HCT116 (cell line): ENCODE measurements around the gene NOL9. TPM values are rescaled to one million over a fixed set of nuclear protein-coding genes. Genes with fewer than 3 reads are reported as not detected.

Source experiments
- ATAC-seq: fragments of 200-7000 bp; cut with Tn5 transposase; 2 replicates; pipeline ENCODE4 v1.9.1; 2020; ENCODE audit warnings: mild to moderate bottlenecking, moderate library complexity
- BruUV-seq: library from RNA; stranded (reverse); fragments of 400-500 nt; replicated peaks from 2 replicates; lab custom pipeline; 2021; lab: Mats Ljungman, UMichigan
- CTCF ChIA-PET: fragments of 300-600 bp; sonication (Branson Sonifier 250); formaldehyde crosslinking; loops from one replicate; lab custom pipeline; 2021; ENCODE audit warnings: antibody characterized with exemption; lab: Charles Lee
- POLR2A ChIA-PET: fragments of 300-600, 350-600 bp; sonication (Branson Sonifier 250); formaldehyde crosslinking; loops from one replicate; lab custom pipeline; 2021; ENCODE audit warnings: antibody characterized with exemption; lab: Charles Lee
- RAD21 ChIA-PET, 2 experiments: fragments of 300-600 bp; sonication (Branson Sonifier 250); formaldehyde crosslinking; loops; one replicate each; lab custom pipeline; 2023; ENCODE audit warnings: low total read pairs in 2 of 2; ENCODE audit not compliant: uncharacterized antibody in 2 of 2, unreplicated experiment in 2 of 2, low non-redundant PET in 1 of 2; lab: Charles Lee
- DNase-seq: peaks from one replicate; pipeline ENCODE4 v3.0.0-alpha.2; 2010; ENCODE audit warnings: low read depth, low spot score
- H2AFZ ChIP-seq: fragments of 200-600 bp; shearing (Covaris generic), sonication (generic); 2 replicates; pipeline ENCODE4 v1.6.1; 2017; ENCODE audit warnings: low read depth, mixed run types, mixed read lengths, antibody characterized with exemption, low read length; ENCODE audit not compliant: poor library complexity, severe bottlenecking
- H3K27ac ChIP-seq: 2 replicates; pipeline ENCODE4 v1.5.1; 2012; ENCODE audit warnings: low read depth, low read length
- H3K27me3 ChIP-seq: fragments of 200-600 bp; sonication (generic); 2 replicates; pipeline ENCODE4 v1.6.1; 2016; ENCODE audit warnings: mixed run types, low read length, mixed read lengths; ENCODE audit not compliant: insufficient read depth
- H3K36me3 ChIP-seq, 2 experiments: fragments of 200-500 bp in 1 of 2; fragments of 200-600 bp in 1 of 2; sonication (Bioruptor generic) in 1 of 2; sonication (generic) in 1 of 2; 2 replicates each; pipeline versions ENCODE4 v1.5.1 to v1.6.1; 2014 to 2016; ENCODE audit warnings: low read length in 2 of 2, inconsistent platforms in 1 of 2, mixed read lengths in 1 of 2, mixed run types in 1 of 2; ENCODE audit not compliant: insufficient read depth in 2 of 2, control insufficient read depth in 1 of 2
- H3K4me1 ChIP-seq, 2 experiments: fragments of 200-600 bp in 1 of 2; sonication (generic) in 1 of 2; 2 replicates each; pipeline versions ENCODE4 v1.5.1 to v1.6.1; 2012 to 2017; ENCODE audit warnings: low read length in 2 of 2, inconsistent platforms in 1 of 2, mild to moderate bottlenecking in 1 of 2, mixed read lengths in 1 of 2, mixed run types in 1 of 2, moderate library complexity in 1 of 2; ENCODE audit not compliant: insufficient read depth in 2 of 2, control insufficient read depth in 1 of 2
- H3K4me2 ChIP-seq: fragments of 200-600 bp; sonication (generic); 2 replicates; pipeline ENCODE4 v1.6.1; 2017; ENCODE audit warnings: mixed run types, low read length, mixed read lengths
- H3K4me3 ChIP-seq, 2 experiments: fragments of 200-600 bp in 1 of 2; sonication (generic) in 1 of 2; replicated peaks in 1 of 2; 2 replicates each; pipeline ENCODE4 v1.5.1; 2011 to 2016; ENCODE audit warnings: low read length in 2 of 2, control low read depth in 1 of 2, low read depth in 1 of 2, mild to moderate bottlenecking in 1 of 2, mixed read lengths in 1 of 2, mixed run types in 1 of 2
- H3K79me2 ChIP-seq: fragments of 200-600 bp; sonication (generic); 2 replicates; pipeline ENCODE4 v1.6.1; 2017; ENCODE audit warnings: mild to moderate bottlenecking, mixed run types, low read length, moderate library complexity, mixed read lengths; ENCODE audit not compliant: insufficient read depth
- H3K9ac ChIP-seq: fragments of 200-600 bp; sonication (generic); 2 replicates; pipeline ENCODE4 v1.6.1; 2016; ENCODE audit warnings: low read length, mixed read lengths
- H3K9me2 ChIP-seq: fragments of 200-600 bp; sonication (generic), shearing (Covaris generic); 2 replicates; pipeline ENCODE4 v1.6.1; 2017; ENCODE audit warnings: mixed run types, mild to moderate bottlenecking, moderate library complexity; ENCODE audit not compliant: insufficient read depth
- H3K9me3 ChIP-seq, 2 experiments: fragments of 200-500 bp in 1 of 2; fragments of 200-600 bp in 1 of 2; sonication (Bioruptor generic) in 1 of 2; sonication (generic) in 1 of 2; 2 replicates each; pipeline ENCODE4 v1.6.1; 2014 to 2017; ENCODE audit warnings: low read length in 2 of 2, mixed read lengths in 2 of 2, inconsistent platforms in 1 of 2, low read depth in 1 of 2, mild to moderate bottlenecking in 1 of 2, mixed run types in 1 of 2, moderate library complexity in 1 of 2; ENCODE audit not compliant: control insufficient read depth in 1 of 2, insufficient read depth in 1 of 2
- H4K20me1 ChIP-seq: fragments of 200-600 bp; sonication (generic), shearing (Covaris generic); 2 replicates; pipeline ENCODE4 v1.6.1; 2017; ENCODE audit warnings: mixed run types, mild to moderate bottlenecking, moderate library complexity; ENCODE audit not compliant: insufficient read depth
- CBX3 ChIP-seq: IDR thresholded peaks from 2 replicates; pipeline ENCODE4 v1.6.1; 2012; ENCODE audit warnings: low read depth
- CEBPB ChIP-seq: IDR thresholded peaks from 2 replicates; pipeline ENCODE4 v1.6.1; 2012; ENCODE audit warnings: low read depth
- CTCF ChIP-seq, 3 experiments: fragments of 200-600 bp in 1 of 3; sonication (generic) in 1 of 3; IDR thresholded peaks in 2 of 3; conservative IDR thresholded peaks in 1 of 3; 2 replicates each; pipeline ENCODE4 v1.5.1; 2012 to 2017; ENCODE audit warnings: low read depth in 2 of 3, low read length in 2 of 3, antibody characterized with exemption in 1 of 3, borderline replicate concordance in 1 of 3, control low read depth in 1 of 3, mild to moderate bottlenecking in 1 of 3, mixed read lengths in 1 of 3, mixed run types in 1 of 3, moderate library complexity in 1 of 3; ENCODE audit not compliant: insufficient read depth in 1 of 3
- EGR1 ChIP-seq: IDR thresholded peaks from 2 replicates; pipeline ENCODE4 v1.6.1; 2012; ENCODE audit warnings: low read depth
- ELF1 ChIP-seq: IDR thresholded peaks from 2 replicates; pipeline ENCODE4 v1.6.1; 2012; ENCODE audit warnings: low read depth, borderline replicate concordance
- EZH2 ChIP-seq: fragments of 200-600 bp; sonication (generic); IDR thresholded peaks from 2 replicates; pipeline ENCODE4 v1.6.1; 2017; ENCODE audit warnings: antibody characterized with exemption, mixed run types
- EZH2phosphoT487 ChIP-seq: fragments of 200-600 bp; IDR thresholded peaks from 2 replicates; pipeline ENCODE4 v1.6.1; 2018; ENCODE audit warnings: antibody characterized with exemption, borderline replicate concordance
- JUND ChIP-seq: IDR thresholded peaks from 2 replicates; pipeline ENCODE4 v1.6.1; 2012
- POLR2A ChIP-seq: IDR thresholded peaks from 2 replicates; pipeline ENCODE4 v1.7.0; 2011; ENCODE audit warnings: borderline replicate concordance; ENCODE audit not compliant: insufficient read depth, insufficient read length; ENCODE audit errors: extremely low read depth
- POLR2AphosphoS5 ChIP-seq: IDR thresholded peaks from 2 replicates; pipeline ENCODE4 v1.6.1; 2011; ENCODE audit warnings: mild to moderate bottlenecking, low read depth, low read length, moderate library complexity
- RAD21 ChIP-seq: IDR thresholded peaks from 2 replicates; pipeline ENCODE4 v1.6.1; 2012; ENCODE audit warnings: low read depth, mild to moderate bottlenecking
- SIN3A ChIP-seq: IDR thresholded peaks from 2 replicates; pipeline ENCODE4 v1.6.1; 2012; ENCODE audit warnings: low read depth
- SP1 ChIP-seq: IDR thresholded peaks from 2 replicates; pipeline ENCODE4 v1.6.1; 2012; ENCODE audit warnings: low read depth
- TCF7L2 ChIP-seq: IDR thresholded peaks from 2 replicates; pipeline ENCODE4 v1.7.0; 2011; ENCODE audit warnings: borderline replicate concordance, inconsistent platforms; ENCODE audit not compliant: insufficient read depth, insufficient read length; ENCODE audit errors: extremely low read depth
- YY1 ChIP-seq: IDR thresholded peaks from 2 replicates; pipeline ENCODE4 v1.6.1; 2011; ENCODE audit warnings: low read length, low read depth, moderate library complexity, mild to moderate bottlenecking; ENCODE audit not compliant: insufficient replicate concordance; ENCODE audit errors: extremely low read depth
- ZBTB33 ChIP-seq: IDR thresholded peaks from 2 replicates; pipeline ENCODE4 v1.6.1; 2011; ENCODE audit warnings: mild to moderate bottlenecking, low read length, moderate library complexity; ENCODE audit not compliant: insufficient replicate concordance; ENCODE audit errors: extremely low read depth
- ZNF274 ChIP-seq: fragments of 200-500 bp; sonication (Bioruptor generic); IDR thresholded peaks from 2 replicates; pipeline ENCODE4 v1.6.1; 2014; ENCODE audit warnings: mild to moderate bottlenecking, low read depth, low read length, inconsistent platforms
- intact Hi-C: fragments of 100-400 bp; cut with micrococcal nuclease; formaldehyde crosslinking; loops from 2 replicates; pipeline ENCODE4 v1.10.0; 2022
- total RNA-seq: library from RNA; stranded (reverse); gene quantifications from one replicate; pipeline ENCODE4 v1.2.1, GENCODE V29; 2021; ENCODE audit not compliant: unreplicated experiment
- TF ChIP-seq, protein P1 (sequence below): IDR thresholded peaks from 2 replicates; pipeline ENCODE4 v1.6.1; 2012
- TF ChIP-seq, protein P2 (sequence below): IDR thresholded peaks from 2 replicates; pipeline ENCODE4 v1.6.1; 2012

The NOL9 gene
- total RNA-seq, 1 experiment from 2014 or later: 46.4 TPM

- Histone ChIP-seq H3K36me3 (no peaks in the 10 kb centered on the region), H3K9me2 (no peaks in the 10 kb centered on the region), H3K27ac (peak overlapping the region; percentile 44; the same call in 1 of the 2 replicates), H3K9ac (peak overlapping the region; percentile 61), H3K9me3 (no peaks in the 10 kb centered on the region), H3K27me3 (no peaks in the 10 kb centered on the region), H3K79me2 (no peaks in the 10 kb centered on the region), H3K4me2 (peak overlapping the region; percentile 91), H3K4me3 (peak overlapping the region; percentile 56 to 64), H2AFZ (no peak overlapping the region), H4K20me1 (no peaks in the 10 kb centered on the region), H3K4me1 (peaks cover 26 to 57% of the 10 kb centered on the region in 2 experiments)
- POLR2A ChIA-PET: no interaction called here
- TF ChIP-seq, protein P1, sequence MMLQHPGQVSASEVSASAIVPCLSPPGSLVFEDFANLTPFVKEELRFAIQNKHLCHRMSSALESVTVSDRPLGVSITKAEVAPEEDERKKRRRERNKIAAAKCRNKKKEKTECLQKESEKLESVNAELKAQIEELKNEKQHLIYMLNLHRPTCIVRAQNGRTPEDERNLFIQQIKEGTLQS: no peak
- no peak for TF ChIP-seq POLR2A
- TF ChIP-seq TCF7L2: no peak
- no peak for TF ChIP-seq CBX3
- TF ChIP-seq ELF1: no peak
- TF ChIP-seq EZH2: no peak
- TF ChIP-seq ZNF274: no peak
- TF ChIP-seq ZBTB33: no peak
- no peak for TF ChIP-seq RAD21
- TF ChIP-seq SP1: no peak
- no peak for TF ChIP-seq POLR2AphosphoS5
- TF ChIP-seq EGR1: no peak
- TF ChIP-seq CEBPB: no peak
- TF ChIP-seq YY1: no peak
- TF ChIP-seq SIN3A: no peak
- no peak for TF ChIP-seq CTCF (IDR thresholded peaks at IDR 0.05 in 2 of 3, conservative IDR thresholded peaks at IDR 0.05 in 1 of 3; ENCODE audit: borderline replicate concordance in 1 of 3, insufficient read depth in 1 of 3, low read depth in 2 of 3, low read length in 2 of 3)
- no peak for TF ChIP-seq JUND
- no peak for TF ChIP-seq EZH2phosphoT487
- TF ChIP-seq, protein P2, sequence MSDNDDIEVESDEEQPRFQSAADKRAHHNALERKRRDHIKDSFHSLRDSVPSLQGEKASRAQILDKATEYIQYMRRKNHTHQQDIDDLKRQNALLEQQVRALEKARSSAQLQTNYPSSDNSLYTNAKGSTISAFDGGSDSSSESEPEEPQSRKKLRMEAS: no peak
- CTCF ChIA-PET: no interaction called here
- RAD21 ChIA-PET: no interaction called here
- intact Hi-C loops: no loop called here
- no TSS peak for BruUV-seq
- no peak for DNase-seq
- ATAC-seq: no peak
These were observed 58.0 kb downstream of the NOL9 start for GRCh38 chr1:6496365-6496721.
